Stimulated activated CD4-positive, alpha-beta T cell treated with anti-CD3 and anti-CD28 coated beads, Interleukin-12 subunit alpha, Interleukin-12 subunit beta, amount 100 ng/mL, for 24 hours (primary cell): Measurements from ENCODE around the gene FGD4.

Experiments used
- DNase-seq, 2 experiments: peaks; one replicate each; pipeline ENCODE4 v3.0.0-alpha.2; 2020; ENCODE audit warnings: low read depth in 2 of 2

The FGD4 gene

DNA sequence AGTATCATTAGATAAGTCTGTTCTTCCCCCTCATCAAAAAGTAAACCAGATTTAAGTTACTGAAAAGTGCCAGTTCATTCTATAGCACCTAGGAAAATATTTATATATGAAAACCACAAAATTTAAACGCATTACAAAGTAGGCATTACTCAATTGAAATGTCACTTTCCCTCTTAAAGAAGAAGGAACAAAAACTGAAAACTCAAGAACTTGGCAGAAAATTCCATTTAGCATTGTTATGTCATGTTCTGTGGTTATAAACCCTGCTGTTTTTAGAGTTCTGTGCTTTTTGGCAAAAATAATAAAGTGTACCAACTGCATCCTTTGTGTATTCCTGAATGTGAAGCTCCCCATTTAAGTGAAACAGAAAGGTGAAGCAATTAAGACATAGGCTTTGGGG is 3.6 kb downstream of the FGD4 start:
- no peak for DNase-seq

DNA sequence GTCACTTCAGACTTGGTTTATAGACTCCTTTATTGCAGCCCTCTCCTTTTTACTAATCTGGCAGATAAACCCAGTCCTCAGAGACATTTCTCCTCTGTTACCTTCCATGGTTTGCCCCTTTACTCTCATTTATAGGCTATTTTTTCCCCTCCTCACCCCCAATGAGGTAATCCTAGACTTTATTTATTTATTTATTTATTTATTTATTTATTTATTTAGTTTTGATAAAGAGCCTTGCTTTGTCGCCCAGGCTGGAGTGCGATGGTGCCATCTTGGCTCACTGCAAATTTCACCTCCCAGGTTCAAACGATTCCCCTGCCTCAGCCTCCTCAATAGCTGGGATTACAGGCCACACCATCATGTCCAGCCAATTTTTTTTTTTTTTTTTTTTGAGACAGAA is 8.4 kb downstream of the FGD4 start:
- no peak for DNase-seq

DNA sequence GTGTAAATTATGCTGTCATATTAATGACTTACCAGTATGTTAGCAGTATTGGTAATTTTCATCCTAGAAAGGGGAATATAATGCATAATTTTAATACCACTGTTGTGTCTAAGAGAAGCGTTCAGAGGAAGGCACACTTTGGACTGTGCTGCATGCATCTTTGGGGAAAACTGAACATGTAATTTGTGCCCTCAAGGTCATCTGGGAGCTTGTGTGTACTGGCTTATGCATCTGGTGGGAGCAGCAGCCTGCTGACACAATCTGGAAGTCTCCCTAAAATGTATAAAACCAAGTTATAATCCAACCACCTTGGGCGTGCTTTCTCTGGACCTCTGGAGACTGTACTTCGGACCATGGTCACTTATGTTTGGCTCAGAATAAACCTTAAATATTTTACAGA is 14.1 kb downstream of the FGD4 start:
- DNase-seq, result no peak

DNA sequence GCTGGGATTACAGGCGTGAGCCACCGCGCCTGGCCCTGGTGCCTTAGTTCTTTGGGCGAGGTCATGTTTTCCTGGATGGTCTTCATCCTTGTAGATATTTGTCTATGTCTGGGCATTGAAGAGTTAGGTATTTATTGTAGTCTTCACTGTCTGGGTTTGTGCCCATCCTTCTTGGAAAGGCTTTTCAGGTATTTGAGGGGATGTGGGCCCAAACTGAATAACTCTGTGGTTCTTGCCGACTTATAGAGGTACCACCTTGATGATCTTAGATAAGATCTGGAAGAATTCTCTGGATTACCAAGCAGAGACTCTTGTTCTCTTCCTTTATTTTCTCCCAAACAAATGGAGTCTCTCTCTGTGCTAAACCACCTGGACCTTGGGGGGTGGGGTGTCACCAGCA is 18.9 kb downstream of the FGD4 start:
- DNase-seq, result no peak

DNA sequence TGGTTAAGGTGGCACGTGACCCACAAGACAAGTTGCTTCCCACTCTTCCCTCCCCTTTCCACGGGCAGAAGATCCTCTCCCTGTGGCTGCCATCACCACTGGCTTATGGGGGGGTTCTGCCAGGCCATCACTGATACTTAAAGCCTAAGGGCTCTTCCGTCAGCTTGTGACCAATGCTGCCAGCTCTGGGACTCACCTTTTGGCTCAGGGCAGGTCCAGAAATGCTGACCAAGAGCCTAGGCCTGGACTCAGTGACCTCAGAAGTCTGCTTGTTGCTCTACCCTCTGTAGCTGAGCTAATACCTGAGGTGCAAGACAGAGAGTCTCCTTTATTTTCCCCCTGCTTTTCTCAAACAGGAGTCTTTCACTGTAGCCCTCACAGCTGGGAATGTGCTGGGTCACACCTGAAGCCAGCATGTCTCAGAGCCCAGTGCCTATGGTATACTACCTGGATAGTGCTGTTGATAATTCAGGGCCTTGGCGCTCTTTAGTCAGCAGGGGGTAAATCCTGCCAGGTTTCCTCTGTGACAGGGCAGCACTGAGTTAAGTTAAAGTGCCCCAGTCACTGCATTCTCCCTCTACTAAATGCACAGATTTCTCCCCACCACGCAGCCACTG is 19.7 kb downstream of the FGD4 start:
- no peak for DNase-seq

DNA sequence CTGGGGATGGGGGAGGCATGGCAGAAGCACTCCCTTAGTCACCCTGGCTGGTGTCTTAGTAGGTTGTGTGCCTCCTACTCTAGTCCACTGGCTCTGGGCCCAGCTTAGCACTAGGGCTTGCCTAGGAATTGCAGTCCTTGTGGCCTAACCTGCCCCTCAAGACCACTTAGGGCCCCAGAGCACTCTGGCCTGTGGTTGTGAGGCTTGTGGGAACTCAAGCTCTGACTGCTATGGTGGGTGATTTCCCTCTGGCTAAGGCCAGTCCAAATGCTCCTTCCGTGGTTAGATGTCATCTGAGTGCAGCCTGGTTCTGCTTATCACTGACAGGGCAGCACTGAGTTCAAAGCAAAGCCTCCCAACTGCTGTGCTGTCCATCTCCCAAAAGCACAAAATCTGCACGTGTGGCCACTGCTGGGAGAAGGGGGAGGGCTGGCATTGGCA is 20.2 kb downstream of the FGD4 start:
- DNase-seq, result no peak

DNA sequence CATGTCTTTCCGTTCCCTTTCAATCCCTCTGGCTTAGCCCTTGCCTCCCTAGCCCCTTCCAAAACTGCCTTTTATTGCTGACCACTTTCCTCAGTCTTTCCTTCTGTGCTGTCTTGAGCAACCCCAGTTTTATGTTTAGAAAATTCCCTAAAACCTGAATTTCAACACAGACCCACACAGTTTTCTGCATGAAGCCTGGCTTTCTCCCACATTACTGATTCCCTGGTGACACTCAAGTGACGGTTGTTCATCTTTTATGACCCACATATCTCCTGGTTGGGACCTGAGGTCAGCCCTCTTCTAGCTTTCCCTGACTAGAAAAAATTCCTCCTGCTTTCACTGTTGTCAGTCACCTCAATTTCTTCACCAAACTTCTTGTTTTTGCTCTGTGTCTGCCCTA is 21.0 kb downstream of the FGD4 start:
- DNase-seq, result no peak

DNA sequence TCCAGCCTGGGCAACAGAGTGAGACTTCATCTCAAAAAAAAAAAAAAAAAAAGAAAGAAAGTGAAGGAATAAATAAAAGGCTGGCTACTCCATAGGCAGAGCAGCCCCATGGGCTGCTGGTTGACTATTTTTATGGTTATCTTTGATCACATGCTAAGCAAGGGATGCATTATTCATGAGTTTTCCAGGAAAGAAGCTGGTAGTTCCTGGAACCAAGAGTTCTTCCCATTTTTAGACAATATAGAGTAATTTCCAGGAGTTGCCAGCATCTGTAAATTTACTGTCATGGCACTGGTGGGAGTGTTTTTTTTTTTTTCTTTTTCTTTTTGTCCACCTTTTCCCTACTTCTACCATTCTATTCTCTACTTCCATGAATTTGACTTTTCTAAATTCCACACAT is 24.2 kb downstream of the FGD4 start:
- DNase-seq, result no peak

DNA sequence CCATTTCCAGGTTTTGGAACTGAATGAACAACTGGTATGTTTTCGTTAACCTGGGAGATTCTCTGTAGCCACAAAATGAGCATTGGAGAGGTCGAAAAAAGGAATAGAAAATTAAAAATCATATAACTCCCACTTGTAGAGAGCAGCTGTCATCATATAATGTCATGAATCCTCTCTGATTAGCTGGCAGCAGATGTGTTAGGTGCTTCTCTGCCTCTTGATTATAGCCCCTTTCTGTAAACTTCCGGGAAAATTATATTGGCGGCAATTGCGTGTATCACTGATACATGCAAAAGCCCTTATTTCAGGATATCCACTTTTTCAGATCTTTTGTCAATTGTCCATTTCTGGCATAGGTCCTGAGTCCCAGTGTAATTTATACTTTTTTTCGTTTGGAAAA is 31.7 kb downstream of the FGD4 start:
- DNase-seq, result no peak

DNA sequence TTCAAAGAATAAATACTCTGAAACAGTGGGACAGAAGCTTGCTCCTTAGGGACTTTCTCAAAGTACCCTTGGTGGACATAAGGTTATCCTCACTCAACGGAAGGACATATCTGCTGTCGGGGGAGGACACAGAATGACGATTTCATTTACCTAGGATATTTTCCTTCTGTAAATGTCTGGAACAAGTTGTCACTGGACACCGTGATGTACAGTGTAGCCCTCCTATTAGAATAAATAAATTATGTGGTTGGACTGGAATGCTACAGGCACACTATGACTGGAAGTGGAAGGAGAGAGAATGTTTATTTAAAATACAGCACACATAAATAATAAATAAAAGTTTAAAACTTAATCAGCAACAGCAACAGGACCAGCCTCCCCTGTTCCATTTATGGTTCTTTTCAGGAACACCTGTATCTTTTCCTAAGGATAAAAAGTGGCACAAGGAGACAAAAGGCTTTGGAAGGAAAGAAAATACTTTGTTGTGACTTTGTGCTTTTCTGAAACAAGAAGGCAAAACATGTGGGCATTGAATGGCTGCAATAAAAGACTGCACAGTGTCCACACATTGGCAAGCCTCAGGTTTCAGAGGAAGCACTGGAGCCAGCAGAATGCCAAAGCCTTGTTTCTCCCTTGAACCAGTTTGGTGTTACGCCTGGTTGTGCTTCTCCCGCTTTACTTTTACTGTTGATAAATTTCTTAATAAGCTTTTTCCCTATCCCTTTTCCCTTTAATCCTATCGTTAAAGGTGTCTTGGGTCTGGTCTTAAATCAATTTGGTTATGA is 36.8 kb downstream of the FGD4 start:
- no peak for DNase-seq

DNA sequence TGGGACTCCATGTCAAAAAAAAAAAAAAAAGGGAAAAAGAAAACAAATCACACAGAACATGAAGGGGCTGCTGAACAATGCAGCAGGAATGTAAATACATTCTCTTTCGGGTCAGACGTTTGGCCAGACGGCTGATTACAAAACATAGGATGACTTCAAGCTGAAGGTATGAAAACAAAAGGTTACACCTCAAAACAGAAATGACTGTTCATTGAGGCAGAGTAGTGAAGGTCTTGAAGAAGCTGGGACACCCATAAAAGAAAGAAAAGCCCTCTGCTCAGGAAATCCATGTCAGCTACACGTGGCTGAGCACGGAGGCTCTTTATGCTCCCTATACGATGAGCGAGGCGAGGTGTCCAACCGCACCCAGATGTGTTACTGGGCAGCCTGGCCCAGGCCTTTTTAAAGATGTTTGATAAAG is 37.7 kb downstream of the FGD4 start:
- DNase-seq, result no peak

DNA sequence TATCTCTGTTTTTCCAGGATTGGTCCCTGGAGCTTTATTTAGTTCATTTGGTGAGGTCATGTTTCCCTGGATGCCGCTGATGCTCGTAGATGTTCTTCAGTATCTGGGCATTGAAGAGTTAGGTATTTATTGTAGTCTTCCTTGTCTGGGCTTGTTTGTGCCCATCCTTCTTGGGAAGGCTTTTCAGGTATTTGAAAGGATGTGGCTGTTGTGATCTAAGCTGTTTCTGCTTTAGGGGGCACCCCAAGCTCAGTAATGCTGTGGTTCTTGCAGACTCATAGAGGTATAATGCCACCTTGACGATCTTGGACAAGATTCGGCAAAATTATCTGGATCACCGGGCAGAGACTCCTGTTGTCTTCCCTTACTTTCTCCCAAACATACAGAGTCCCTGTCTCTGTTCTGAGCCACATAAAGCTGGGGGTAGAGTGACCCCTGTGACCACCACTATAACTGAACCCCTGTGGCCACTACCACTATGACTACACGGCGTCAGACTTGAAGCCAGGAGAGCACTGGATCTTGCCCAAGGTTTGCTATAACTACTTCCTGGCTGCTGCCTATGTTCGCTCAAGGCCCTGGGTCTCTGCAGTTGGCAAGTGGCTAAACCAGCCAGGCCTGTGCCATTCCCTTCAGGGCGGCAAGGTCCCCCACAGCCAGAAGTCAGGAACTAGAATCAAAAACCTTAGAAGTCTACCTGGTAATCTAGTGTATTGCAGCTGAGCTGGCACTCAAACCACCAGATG is 40.9 kb downstream of the FGD4 start:
- no peak for DNase-seq

DNA sequence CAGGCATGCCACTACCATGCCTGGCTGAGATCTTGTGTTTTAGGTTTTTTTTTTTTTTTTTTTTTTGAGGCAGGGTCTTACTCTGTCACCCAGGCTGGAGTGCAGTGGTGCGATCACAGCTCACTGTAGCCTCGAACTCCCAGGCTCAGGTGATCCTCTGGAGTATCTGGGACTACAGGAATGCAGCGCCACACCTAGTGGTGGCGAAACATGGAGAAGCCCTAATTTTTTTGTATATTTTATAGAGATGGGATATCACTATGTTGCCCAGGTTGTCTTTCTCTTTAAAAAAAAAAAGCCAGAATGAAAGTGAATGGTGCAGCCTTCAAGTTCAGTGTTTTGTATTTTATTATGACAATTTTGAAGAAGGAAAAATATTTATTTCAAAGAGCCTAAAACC is 44.1 kb downstream of the FGD4 start:
- DNase-seq, result no peak

DNA sequence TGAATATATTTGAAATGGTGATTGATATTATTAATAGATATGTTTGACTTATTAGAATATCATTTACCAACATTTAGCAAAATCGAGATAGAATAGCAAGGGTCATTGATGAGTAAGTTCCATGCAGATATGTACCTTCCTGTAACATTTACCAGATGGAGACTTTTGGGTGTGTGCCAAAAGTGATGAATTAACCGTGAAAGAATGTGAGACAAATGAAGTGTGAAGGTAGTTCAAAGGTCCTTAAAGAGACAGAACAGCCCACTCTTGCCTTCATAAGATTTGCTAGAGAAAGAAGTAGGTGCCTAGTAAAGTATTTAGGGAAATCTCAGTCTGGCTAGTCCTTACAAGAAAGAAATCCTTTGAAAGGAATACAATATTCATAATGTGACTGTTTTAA is 45.5 kb downstream of the FGD4 start:
- no peak for DNase-seq

DNA sequence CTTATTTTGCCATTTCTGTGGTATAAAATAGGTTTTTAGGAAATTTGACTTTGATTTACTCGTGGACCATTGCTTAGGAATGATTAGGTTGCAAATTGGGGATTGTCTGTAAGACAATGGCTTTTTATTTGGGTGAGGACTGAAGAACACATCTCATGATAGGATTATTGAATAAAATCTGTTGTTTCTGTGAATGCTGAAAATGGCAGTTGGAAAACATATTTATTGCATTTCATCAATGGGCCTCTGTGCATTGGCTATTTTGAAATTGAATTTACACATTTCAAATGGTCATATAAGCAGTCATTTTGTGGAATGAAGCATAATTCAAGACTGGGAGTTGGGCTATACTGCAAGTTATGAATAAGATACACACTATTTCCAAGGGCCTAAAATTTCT is 46.0 kb downstream of the FGD4 start:
- DNase-seq, result no peak

DNA sequence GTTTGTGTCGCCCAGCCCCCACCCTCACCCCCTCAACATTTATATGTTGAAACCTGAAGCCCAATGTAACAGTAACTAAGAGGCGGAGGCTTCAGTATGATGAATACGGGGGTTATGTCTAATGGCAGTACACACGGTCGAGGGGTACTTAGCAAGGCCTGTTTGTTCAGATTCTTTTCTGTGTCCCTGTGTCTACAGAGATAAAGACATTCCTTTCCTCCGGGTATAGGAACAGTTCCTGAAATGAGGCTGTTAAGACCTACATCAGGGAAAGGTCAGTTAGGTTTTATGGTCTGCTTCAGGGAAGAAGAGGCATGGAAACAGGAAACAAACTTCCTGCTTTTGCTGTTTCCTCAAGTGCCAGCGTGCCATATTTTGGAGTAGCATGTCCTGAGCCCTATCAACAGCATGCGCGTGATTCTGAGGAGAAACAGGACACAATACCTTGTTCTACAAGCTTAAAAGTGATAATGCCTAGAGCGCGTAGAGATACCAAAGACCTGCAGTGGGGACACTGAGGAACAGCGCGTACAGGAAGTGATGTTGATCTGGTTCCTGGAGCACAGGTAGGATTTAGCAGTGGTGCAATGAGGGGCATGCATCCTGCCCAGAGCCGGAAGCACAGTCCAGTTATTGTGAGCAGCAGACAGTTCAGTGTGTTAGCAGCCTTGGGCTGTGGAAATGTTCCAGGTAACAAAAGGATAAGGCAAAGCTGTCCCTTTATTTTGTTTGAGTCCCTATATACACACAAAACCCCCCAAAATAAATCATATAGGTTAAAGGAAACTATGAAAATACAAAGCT is 47.2 kb downstream of the FGD4 start:
- no peak for DNase-seq

DNA sequence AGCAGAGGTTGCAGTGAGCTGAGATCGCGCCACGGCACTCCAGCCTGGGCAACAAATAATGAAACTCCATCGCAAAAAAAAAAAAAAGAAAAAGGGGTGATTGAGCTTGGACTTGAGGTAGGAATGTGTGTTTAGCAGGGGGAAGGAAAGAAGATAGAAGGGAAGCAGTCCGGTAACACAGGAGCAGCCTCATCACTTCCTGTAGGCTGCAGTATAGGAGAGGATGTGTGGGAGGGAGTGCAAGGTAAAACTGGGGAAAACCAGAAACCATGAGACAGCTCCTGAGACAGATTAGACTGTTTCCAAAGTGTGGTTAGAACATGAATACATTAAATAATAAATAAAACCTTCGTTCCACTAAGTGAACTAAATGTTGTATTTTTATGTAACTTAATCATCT is 49.2 kb downstream of the FGD4 start:
- no peak for DNase-seq

DNA sequence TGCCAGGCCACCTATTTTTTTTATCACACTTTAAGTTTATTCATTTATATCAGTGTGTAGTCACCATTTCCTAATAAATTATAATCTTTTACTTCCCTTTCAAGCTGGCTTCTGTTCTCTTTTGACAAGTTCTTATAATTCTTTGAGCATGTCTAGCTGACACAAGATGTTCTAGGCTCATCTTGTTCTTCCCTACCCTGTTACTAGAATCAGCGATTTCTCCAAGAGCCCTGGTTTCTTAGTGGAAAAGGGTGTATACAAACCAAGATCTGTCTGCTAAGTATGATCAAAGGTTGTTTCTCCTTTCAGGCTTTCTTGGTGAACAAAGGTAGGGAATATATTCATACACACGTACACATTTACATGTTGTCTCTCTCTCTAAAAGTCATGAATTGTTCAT is 51.0 kb downstream of the FGD4 start:
- no peak for DNase-seq

DNA sequence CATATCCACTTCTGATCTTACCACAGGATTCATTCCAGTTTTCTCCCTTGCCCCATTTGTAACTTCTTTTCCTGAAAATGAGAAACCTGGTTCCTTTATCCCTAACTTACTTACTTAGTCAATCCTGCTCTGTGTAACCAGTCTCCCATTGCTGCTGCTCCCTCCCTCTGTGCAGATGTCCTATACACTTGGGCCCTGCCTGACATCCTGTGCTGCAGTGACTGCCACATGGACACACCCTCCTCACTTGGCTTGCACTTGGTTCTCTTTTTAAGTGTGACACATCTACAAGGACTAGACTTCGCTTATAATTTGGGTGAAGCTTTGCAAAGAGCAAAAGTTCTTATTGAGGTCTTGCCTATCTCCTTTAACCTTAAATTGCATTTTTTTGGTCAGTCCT is 51.4 kb downstream of the FGD4 start:
- DNase-seq, result no peak

DNA sequence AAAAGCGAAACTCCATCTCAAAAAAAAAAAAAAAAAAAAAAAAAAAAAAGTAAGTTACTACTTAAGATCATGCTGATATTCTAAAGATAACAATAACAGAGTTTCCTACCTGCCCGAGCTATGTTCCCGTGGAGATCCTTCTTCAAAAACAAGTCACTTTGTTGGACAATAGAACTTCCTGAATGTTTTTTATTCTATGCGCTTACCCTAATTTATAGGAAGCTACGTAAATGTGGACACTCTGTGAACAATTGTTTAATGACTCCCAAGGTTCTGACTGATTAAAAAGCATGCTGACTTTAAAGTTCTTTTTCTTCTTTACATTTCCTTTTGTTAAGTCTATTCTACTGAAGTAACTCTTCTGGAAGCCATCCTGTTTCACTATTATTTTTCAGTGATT is 52.5 kb downstream of the FGD4 start:
- no peak for DNase-seq

DNA sequence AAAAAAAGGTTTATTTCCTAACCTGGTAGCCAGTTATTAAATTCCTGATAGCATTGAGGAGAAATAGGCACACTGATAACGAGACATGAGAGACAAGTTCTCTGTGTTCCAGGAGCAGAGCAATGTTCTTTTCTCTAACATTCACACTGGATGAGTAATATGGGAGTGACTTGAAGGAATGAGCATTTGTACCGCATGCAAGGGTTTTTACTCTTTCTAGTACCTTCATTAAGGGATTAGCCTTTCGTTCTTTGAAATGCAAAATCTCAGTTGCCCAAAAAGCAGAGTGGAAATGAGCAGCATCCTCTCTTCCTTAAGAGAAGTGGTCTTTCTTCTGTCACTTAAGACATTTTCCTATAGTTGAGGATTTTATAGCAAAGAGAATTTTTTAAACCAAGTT is 54.7 kb downstream of the FGD4 start:
- no peak for DNase-seq

DNA sequence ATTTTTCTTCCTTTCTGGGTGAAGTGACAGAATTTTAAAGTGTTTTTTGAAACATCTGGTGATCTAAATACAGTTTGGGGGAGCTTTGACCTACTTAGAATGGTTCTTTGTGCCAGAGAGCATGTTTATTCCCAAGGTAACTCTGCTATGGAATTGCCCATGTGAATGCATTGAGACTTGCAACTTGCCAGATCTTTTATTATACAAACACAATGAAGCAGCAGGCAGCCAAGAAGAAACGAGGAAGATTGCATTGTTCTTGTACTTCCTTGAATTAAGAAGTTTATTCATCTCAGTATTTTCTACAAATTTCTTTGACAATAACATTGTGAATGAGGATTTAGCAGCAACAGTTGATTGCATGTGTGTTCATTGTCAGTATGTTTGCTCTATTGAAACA is 55.5 kb downstream of the FGD4 start:
- DNase-seq, result no peak
